DMS 273 (cell line): ENCODE results near the gene STK33.

Experiments used
- DNase-seq: peaks from one replicate; lab custom pipeline; 2025; ENCODE audit not compliant: unreplicated experiment; lab: John Stamatoyannopoulos, UW

The STK33 gene

DNA sequence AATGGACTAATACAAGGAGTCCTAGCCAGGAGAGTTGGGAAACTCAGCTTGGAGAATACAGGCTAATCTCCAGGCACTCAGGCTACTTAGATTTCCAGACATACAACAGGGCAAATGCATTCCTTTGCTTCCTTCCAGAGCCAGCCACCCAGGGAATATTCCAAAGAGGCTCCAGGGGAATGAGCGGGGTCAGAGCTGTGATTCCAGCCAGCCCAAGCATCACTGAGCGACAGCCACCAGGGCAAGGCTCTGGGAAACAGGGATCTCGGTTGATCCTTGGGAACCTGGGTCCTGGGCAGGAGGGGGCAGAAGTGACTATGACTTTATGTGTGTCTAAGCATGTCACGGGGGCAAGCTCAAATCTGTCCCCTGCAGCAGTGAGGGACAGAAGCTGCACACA lies 218.1 kb downstream of the STK33 start:
- DNase-seq = no peak

DNA sequence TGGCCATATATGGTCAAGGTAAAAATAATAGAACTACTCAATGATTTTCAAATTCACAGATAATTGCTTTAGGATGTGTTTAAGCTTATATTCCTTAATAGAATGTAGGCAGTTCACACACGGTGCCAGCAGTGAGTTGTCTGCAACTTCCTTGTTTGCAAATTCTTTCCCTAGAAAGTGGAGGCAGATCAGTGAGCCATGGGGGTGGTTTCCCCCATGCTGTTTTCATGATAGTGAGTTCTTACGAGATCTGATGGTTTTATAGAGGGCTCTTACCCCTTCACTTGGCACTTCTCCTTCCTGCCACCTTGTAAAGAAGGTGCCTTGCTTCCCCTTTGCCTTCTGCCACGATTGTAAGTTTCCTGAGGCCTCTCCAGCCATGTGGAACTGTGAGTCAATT lies 218.6 kb downstream of the STK33 start:
- no peak for DNase-seq

DNA sequence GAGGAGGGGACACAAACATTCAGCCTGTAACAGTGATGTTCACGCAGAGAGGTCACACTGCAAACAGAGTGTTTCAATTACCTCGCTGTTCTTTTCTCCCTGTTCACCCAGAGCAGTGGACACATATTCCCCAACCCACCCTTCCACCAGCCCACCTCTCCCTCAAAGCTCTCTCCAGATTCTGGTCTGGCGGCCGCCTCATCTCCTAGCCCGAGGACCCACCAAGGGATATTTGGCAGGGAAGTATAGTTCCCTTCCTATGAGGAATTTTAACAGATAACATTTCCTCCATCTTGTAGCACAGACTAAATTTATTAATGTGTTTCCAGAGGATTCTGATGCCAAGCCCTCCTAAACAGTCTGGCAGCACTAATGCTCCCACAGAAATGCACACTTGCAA lies 219.3 kb downstream of the STK33 start:
- no peak for DNase-seq

DNA sequence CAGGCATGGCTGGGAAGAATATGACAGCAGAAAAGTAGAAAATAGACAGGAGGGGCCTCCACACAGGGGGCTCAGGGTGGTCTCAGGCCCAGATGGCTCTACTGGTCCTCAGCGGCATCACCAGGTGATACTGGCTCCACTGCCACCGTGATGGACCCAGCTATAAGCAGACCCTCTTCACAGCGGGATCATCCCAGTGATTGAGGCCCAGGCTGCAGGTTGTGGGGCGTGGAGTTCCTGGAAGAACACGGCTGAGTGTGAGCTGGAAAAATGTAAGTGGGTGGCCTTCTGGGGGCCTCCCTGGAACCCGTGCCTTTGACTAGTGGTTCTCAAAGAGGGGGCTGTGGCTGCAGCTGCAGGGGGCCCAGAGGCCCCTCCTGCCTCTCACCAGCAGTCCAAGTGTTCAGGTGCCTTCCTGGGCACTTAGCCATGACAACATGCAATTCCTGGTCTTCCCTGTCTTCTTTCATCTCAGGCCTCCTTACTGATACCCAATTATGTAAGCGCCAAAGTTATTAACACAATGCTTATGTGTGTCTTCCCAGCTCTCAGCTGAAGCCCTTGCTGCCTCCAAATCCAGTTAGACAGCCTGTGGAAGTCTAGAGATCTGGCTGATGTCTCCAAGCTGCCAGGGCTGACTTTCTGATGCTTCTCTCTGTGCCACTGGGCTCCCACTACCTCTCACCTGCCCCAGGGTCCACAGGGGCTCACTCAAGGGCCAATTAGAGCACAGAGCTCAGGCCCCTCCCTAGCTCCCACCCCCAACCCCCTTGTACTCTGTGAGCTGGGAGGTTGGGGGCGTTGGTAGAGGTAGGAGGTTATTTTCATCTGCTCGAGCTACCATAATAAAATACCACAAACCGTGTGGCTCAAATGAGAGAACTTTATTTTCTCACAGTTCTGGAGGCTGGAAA lies 220.3 kb downstream of the STK33 start:
- no peak for DNase-seq

DNA sequence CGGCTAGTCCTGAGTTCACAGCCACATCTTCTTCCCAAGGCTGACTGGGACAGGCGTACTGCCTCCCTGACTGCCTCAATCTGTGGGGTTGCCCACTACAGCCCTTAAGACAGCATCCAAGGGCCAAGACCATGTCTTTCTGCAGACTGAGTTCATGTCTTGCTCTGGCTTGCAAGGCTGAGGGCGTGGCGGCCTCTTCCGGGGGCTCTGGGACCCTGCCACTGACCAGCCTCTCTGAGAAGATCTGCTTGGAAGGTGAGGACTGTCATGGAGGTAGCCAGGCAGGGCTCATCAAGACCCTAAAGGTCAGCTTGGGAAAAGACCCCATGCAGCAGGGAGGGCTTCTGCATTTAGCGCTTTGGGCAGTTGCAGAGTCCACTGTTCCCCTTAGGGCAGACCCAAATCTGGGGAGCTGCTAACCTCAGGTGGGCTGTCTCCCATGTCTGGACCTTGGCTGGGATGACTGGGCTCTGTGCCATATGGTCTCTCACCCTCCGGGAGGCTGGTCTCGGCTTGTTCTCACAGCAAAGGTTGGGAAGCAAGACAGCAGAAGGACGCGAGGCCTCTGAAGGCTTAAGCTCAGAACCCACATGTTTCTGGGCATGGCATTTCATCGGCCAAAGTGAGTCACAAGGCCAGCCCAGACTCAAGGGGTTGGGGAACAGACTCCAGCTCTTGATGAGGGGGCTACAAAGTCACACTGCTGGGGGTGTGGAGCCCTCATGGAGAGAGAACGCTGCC lies 221.2 kb downstream of the STK33 start:
- no peak for DNase-seq

DNA sequence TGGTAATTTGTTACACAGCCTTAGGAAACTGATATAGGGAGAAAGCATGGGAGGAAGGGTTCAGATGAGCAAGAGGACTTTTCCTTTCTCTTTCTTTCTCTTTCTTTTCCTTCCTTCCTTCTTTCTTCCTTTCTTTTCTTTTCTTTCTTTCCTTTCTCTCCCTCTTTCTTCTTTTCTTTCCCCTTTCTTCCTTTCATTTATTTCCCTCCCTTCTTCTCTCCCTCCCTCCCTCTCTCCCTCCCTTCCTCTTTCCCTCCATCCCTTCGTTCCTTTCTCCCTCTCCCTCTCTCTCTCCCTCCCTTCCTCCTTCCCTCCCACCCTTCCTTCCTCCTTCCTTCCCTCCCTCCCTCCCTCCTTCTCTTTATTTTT lies 222.5 kb downstream of the STK33 start:
- DNase-seq = no peak

DNA sequence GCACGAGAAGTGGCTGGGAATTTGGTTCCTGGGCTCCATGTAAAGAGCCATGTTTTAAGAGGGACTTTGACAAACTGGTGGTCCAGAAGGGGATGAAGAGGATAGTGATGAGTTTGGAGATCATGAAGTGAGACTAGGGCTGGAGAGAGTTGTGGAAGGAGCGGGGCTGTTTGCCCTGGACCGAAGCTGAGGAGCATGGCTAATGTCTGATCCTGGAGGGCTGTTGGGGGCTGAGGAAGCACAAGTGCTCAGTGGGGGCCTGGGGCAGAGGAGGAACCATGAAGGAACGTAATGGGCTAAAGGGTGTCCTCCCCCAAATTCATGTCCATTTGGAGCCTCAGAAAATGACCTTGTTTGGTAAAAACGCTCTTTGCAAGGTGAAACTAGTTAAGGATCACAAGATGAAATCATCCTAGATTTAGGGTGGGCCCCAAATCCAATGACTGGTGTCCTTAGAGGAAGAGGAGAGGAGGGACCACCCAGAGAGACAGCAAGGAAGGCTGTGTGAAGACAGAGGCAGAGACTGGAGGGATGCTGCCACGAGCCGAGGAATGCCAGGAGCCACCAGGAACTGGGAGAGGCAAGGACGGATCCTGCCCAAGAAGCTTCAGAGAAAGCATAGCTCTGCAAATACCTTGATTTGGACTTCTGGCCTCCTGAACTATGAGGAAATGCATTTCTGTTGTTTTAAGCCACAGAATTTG lies 223.1 kb downstream of the STK33 start:
- no peak for DNase-seq

DNA sequence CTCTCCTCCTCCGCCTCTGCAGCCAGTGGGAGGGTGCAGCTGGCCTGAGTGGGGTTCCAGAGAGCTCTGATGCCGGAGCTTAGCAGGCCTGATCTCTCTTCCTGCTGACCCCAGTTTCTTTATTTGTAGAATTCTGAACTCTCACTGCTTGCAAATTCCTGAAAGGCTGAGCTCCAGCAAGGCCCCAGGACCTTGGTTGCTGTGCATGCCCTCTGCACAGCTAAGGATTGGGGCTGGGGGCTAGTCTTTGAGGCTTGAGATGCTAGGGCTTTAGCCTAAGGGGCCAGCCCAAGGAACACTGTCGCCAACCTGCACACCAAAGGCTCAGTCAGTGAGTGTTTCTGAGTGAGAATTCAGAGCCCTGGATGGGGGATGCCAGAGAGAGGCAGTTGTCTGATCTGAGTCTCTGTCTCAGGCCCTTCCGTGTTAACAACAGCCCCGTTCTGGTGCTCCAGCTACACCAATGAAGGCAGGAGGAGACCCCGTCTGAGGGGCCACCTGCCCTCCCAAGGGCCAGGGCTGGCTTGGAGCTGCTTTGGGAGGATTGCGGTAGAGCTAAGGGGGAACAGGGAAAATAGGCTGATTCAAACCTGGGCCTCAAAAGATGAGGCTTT lies 224.3 kb downstream of the STK33 start:
- no peak for DNase-seq

DNA sequence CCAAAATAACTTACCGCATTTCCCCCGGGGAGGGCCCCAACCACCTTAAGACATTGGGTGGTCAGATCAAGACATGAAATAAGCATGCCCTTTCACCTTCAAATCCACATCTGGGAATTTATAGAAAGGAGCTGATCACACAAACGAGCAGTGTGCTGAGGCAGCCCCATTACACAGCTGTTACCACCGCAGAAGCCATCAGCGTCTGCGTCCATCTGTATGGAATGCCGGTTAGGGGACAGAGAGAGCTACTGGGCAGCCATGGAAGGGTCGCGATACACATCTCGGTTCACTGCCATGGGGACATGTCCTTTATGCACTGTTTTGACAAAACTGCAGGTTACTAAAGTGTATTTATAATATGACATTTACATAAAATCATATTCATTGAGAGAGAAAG lies 225.3 kb downstream of the STK33 start:
- DNase-seq = no peak

DNA sequence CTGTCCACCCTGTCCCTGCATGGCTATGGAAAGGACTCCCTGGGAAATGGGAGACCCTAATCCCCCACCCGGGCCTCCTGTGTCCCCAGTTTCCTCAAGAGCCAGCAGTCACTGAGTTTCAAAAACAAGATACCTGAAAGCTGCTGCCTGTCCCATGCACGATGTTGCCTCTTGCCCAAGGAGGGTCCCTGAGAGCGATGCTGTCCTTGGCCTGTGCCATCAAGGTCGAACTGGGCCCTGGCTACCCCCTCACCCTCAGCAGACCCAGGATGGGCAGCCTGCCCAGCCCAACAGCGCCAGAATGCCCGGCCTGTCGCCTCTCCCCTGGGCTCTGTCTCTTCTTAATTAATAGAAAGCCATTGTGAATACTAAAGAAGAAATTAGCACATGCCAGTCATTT lies 225.8 kb downstream of the STK33 start:
- DNase-seq = no peak

DNA sequence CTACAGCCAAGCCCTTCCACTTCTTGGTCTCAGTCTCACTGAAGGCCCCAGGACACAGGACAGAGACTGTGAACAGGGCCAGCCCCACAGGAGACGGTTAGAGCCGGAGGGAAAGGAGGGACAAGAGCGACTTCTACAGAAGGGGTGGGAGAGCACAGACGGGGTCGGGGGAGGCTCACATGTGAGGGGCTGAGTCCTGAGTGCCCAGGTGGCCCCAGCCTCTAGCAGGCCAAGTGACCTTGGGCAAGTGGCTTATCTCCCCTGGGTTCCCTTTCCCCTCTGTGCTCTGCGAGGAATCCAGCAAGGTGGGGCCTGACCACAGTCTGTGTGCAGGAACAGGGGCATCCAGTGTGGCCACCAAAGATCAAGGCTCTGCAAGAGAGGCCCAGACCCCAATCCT lies 227.7 kb downstream of the STK33 start:
- no peak for DNase-seq

DNA sequence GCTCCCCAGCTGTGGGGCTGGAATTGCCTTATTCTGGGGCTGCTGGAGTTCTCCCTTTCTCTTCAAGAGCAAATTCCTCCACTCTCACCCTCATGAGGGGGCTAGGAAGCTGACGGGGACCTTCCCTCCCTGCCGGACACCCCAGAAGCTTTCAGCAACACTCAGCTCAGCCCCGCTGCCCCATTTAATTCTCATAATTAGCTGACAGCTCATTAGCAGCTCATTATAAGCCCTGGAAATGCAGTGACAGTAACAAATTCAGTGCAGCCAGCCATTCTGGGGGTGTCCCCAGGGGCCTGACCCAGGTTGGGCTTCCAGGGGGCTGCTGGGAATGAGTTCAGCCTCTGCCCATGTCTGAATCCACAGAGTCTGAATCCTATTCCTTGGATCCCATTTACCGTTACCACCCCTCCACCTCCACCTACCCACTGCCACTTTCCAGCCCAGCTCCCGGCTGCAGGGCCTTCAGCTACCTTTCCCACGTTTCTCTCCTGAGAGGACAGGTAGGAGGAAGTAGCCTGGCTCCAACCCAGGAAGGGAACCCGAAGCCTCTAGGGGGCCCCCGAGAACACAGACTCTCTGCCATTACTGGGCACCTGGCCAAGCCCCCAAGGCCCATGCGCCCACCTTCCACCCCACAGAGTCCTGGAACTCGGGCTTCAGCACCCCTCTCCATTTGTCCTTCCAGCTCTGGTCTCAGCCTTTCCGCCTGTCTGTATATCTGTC lies 228.6 kb downstream of the STK33 start:
- peak; percentile 6 for DNase-seq

DNA sequence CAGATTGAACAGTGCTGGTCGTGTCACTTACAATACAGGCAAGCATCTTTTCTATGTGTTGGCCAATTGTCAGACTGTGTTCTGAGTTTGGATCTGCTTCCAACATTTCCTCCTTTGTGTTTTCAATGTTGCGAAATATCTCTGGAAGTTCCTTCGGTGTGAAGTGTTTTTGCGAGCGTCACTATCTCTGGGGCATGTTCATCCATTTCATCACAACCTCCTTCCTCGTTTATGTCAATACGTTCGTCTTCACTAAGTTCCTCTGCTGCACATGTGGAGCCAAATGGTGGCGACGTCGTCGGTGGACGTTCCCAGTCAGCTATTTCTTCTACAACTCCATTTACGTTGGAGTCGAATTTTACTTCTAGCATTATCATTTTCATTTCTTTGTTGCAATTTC lies 230.1 kb downstream of the STK33 start:
- no peak for DNase-seq

DNA sequence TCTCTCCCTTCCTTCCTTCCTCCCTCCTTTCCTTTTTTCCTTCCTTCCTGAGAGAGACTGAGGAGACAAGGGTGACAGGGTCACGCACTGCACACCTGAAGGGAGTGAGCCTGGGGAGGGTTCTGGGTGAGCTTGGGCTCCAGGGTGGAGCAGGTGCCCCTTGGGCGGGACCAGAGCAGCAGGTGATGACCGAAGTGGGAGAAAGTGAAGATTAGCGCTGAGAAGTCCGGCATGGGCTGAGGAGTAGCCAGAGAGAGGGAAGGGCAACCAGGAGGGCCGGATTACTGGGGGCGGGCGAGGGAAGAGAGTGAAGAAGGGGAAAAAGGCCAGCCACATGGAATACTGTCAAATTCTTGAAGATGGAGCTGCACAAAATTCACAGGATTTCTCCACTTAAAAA lies 231.1 kb downstream of the STK33 start:
- no peak for DNase-seq

DNA sequence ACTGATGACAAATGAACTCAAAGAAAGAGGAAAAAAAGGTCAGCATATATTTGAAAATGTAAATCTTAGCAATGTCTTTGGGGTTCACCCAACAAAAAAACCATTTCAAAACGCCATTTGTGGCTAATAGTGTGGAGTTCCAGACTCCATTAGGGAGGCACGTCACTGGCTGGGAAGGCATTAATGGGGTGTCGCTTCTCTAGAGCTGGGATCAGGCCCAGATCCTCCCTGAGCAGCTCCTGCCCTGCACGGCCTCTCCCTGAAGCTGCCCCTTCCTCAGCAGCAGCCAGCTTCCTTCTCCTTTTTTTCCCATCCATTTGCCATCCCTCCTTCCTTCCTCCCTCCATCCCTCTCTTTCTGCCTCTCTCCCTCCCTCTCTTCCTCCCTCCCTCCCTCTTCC lies 231.5 kb downstream of the STK33 start:
- no peak for DNase-seq

DNA sequence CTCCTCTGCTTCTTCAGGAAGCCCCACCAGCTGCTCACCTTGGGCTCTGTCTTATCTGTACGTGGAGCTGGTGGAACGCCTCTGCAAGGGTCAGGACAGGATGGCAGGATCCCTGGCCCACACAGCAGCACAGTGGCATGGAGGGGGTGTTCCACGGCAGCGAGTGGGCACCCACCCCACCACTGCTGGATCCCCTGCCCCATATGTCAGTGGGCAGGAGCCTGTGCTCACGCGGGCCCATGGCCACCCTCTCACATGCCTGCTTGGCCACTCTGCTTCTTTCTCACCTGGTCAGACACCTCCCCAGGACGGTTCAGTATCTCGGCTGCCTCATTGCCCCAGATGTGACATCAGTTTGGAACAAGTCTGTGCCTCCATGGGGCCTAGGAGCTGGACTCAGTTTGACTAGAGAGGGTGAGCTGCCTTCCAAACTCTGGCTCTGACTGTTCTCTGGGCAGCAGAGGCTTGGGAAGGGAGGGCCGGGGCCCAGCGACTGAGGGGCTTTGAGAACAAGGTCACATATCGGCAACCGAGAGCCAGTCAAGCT lies 232.3 kb downstream of the STK33 start:
- no peak for DNase-seq

DNA sequence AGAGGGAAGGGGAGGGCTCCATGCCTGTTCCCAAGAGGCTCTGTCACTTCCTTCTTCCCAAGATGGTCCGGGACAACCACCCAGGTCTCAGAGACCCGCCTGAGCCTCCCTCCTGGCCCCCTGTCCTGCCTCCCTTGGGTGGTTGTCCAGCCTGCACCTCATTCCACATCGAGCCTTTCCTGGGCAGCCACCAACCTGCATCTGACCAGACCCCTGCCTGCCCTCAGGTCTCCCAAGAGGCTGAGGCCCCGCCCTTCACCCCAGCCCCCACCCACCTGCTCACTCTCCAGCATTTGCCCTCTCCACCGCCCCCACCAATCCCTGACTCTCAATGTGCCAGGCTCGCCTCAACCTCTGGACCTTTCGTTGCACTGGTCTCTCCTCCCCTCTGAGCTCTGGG lies 232.8 kb downstream of the STK33 start:
- DNase-seq = no peak

DNA sequence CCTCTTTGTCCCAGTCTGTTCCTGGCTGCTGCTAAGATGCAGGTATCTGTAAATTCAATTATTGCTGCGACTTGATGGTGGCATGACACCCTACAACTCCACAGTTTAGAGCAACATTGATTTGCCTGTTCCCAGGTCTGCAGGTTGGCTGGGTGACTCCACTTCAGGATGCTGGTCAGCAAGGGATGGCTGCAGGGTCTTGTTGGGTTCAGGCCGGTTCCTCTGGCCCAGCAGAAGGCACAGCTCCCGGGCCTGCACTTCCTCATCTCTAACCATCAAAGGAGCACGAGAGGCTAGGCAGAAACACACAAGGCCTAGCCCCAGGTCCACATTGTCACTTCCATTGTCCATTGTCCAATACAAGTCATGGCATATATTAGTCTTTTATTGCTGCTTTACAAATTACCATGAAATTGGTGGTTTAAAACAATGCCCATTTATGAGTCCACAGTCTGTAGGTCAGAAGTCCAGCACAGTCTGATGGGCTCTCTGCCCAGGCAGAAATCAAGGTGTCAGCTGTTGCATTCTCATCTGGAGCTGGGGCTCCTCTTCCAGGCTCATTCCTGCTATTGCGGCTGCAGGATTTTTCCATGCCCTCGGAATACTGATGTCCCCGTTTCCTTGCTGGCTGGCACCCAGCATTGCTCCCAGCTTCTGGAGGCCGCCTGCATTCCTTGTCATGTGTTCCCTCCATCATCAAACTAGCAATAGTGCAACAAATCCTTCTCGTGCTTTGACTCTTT lies 233.8 kb downstream of the STK33 start:
- DNase-seq = no peak

DNA sequence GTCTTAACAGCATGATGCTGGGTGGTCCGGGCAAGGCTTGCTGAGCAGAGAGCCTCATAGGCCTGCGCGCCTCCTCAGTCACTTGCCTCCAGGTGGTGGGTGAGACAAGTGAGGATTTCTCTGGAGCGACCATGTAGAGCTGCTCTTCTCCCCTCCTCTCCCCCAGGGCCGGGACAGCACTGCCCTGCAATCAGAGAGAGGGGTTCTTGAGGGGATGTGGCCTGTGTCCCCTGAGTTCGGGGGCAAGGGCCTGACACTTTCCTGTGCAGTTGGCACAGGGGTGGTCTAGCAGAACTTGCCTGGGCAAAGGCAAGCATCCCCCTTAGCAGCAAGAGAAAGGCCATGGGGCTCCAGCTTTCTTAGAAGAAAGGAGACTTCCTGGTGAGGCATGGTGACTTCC lies 234.5 kb downstream of the STK33 start:
- DNase-seq = no peak
